Measurements from ENCODE around the gene DEPDC5.
"Not testable (repeated sequence)": the region's sequence is repeated elsewhere in the genome, so short reads cannot be mapped to it uniquely, and the experiment has no call there.

The DEPDC5 gene

GRCh38 chr22:31753634-31754501, at the start of gene DEPDC5:
TSS of gene DEPDC5 (plus strand) at chr22:31754019. CDS start at chr22:31754922, 903 bp downstream.
- peak; percentile 94 for DNase-seq (ENCODE audit: low spot score)

GRCh38 chr22:31707519-31707918, 46.3 kb upstream of the DEPDC5 start:
- DNase-seq (ENCODE audit: low spot score) = no peak

GRCh38 chr22:31711226-31711625, 42.6 kb upstream of the DEPDC5 start:
- not testable (repeated sequence) for DNase-seq (ENCODE audit: low spot score)

GRCh38 chr22:31715147-31715778, 38.6 kb upstream of the DEPDC5 start:
- DNase-seq (ENCODE audit: low spot score) = no peak

GRCh38 chr22:31719850-31720471, 33.9 kb upstream of the DEPDC5 start:
- DNase-seq (ENCODE audit: low spot score) = no peak

GRCh38 chr22:31723723-31724122, 30.1 kb upstream of the DEPDC5 start:
- no peak for DNase-seq (ENCODE audit: low spot score)

GRCh38 chr22:31726692-31727091, 27.1 kb upstream of the DEPDC5 start:
- no peak for DNase-seq (ENCODE audit: low spot score)

- DNase-seq (ENCODE audit: low spot score) = no peak
These were observed 25.0 kb upstream of the DEPDC5 start for GRCh38 chr22:31728857-31729256.

GRCh38 chr22:31730344-31730711, 23.5 kb upstream of the DEPDC5 start:
- DNase-seq (ENCODE audit: low spot score) = no peak

GRCh38 chr22:31732089-31732829, 21.6 kb upstream of the DEPDC5 start:
- no peak for DNase-seq (ENCODE audit: low spot score)

GRCh38 chr22:31733580-31734079, 20.2 kb upstream of the DEPDC5 start:
- DNase-seq (ENCODE audit: low spot score) = no peak

GRCh38 chr22:31734512-31734911, 19.3 kb upstream of the DEPDC5 start:
- no peak for DNase-seq (ENCODE audit: low spot score)

GRCh38 chr22:31736458-31736857, 17.4 kb upstream of the DEPDC5 start:
- no peak for DNase-seq (ENCODE audit: low spot score)

- no peak for DNase-seq (ENCODE audit: low spot score)
These were observed 15.9 kb upstream of the DEPDC5 start for GRCh38 chr22:31737932-31738331.

GRCh38 chr22:31738566-31738965, 15.3 kb upstream of the DEPDC5 start:
- no peak for DNase-seq (ENCODE audit: low spot score)

- DNase-seq (ENCODE audit: low spot score) = no peak
These were observed 14.0 kb upstream of the DEPDC5 start for GRCh38 chr22:31739795-31740201.

GRCh38 chr22:31740314-31740713, 13.5 kb upstream of the DEPDC5 start:
- not testable (repeated sequence) for DNase-seq (ENCODE audit: low spot score)

GRCh38 chr22:31742115-31742514, 11.7 kb upstream of the DEPDC5 start:
- no peak for DNase-seq (ENCODE audit: low spot score)

GRCh38 chr22:31742682-31743081, 11.1 kb upstream of the DEPDC5 start:
- no peak for DNase-seq (ENCODE audit: low spot score)

- no peak for DNase-seq (ENCODE audit: low spot score)
These were observed 9.9 kb upstream of the DEPDC5 start for GRCh38 chr22:31743871-31744270.

- no peak for DNase-seq (ENCODE audit: low spot score)
These were observed 6.4 kb upstream of the DEPDC5 start for GRCh38 chr22:31747441-31747840.

GRCh38 chr22:31748490-31748889, 5.3 kb upstream of the DEPDC5 start:
- DNase-seq (ENCODE audit: low spot score) = no peak
